ENCODE measurements around the gene PTPRN2. TPM values are rescaled to one million over a fixed set of nuclear protein-coding genes. Genes with fewer than 3 reads are reported as not detected.

Gene PTPRN2
- polyA plus RNA-seq, 4 donors, result 1.6 to 11.7 (median 4.0) TPM

DNA sequence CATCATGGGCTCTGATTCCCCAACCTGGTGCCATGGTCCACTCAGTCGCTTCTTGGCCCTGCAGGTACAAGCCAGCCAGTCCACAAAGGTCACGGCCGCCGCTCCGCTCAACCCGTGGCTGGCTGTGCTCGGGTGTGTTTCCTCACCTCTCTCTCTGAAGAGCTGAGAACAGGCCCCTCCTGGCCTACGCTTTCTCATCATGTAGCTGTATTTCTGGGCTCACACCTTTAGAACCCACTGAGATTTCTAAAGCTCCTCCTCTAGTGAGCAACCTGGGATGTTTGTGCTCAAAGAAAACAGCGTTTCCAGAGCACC is 30.2 kb downstream of the PTPRN2 start:
- Histone ChIP-seq H3K9me3 (ENCODE audit: control insufficient read depth in 2 of 2, insufficient read depth in 1 of 2, low read depth in 1 of 2, low read length in 1 of 2) (no peaks in the 10 kb centered on the region), H3K27me3 (ENCODE audit: control insufficient read depth in 3 of 3, insufficient read depth in 3 of 3, low read length in 3 of 3) (no peaks in the 10 kb centered on the region), H3K4me1 (ENCODE audit: control insufficient read depth in 3 of 3, insufficient read depth in 2 of 3, low read depth in 1 of 3, low read length in 2 of 3) (no peaks in the 10 kb centered on the region), H3K27ac (ENCODE audit: low read depth in 1 of 3, low read length in 2 of 3) (no peak overlapping the region), H3K4me3 (ENCODE audit: low read depth in 1 of 3, low read length in 3 of 3) (no peak overlapping the region), H3K36me3 (ENCODE audit: control insufficient read depth in 3 of 3, insufficient read depth in 2 of 3, low read depth in 1 of 3, low read length in 3 of 3) (no peaks in the 10 kb centered on the region)
- 92 to 96% (median 93%) methylated on average over 9 of the region's 9 CpGs for WGBS, 3 donors
- DNase-seq (no peak), FAIRE-seq (no peak)

DNA sequence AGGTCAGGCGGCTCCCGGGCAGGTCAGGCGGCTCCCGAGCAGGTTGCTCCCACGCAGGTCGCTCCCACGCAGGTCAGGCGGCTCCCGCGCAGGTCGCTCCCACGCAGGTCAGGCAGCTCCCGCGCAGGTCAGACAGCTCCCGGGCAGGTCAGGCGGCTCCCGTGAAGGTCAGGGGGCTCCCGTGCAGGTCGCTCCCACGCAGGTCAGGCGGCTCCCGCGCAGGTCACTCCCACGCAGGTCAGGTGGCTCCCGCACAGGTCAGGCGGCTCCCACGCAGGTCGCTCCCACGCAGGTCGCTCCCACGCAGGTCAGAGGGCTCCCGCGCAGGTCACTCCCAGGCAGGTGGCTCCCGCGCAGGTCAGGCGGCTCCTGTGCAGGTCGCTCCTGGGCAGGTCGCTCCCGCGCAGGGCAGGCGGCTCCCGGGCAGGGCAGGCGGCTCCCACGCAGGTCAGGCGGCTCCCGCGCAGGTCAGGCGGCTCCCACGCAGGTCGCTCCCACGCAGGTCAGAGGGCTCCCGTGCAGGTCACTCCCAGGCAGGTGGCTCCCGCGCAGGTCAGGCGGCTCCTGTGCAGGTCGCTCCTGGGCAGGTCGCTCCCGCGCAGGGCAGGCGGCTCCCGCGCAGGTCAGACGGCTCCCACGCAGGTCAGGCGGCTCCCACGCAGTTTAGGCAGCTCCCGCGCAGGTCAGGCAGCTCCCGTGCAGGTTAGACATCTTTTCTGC is 30.7 kb downstream of the PTPRN2 start:
- WGBS, 3 donors, result 96 to 98% (median 96%) methylated on average over 61 to 69 of the region's 69 CpGs
- Histone ChIP-seq H3K9me3 (ENCODE audit: control insufficient read depth in 2 of 2, insufficient read depth in 1 of 2, low read depth in 1 of 2, low read length in 1 of 2) (no peaks in the 10 kb centered on the region), H3K27me3 (ENCODE audit: control insufficient read depth in 3 of 3, insufficient read depth in 3 of 3, low read length in 3 of 3) (no peaks in the 10 kb centered on the region), H3K4me1 (ENCODE audit: control insufficient read depth in 3 of 3, insufficient read depth in 2 of 3, low read depth in 1 of 3, low read length in 2 of 3) (no peaks in the 10 kb centered on the region), H3K36me3 (ENCODE audit: control insufficient read depth in 3 of 3, insufficient read depth in 2 of 3, low read depth in 1 of 3, low read length in 3 of 3) (no peaks in the 10 kb centered on the region), H3K27ac (ENCODE audit: low read depth in 1 of 3, low read length in 2 of 3) (no peak overlapping the region), H3K4me3 (ENCODE audit: low read depth in 1 of 3, low read length in 3 of 3) (no peak overlapping the region)
- FAIRE-seq, result no peak
- DNase-seq, result no peak

DNA sequence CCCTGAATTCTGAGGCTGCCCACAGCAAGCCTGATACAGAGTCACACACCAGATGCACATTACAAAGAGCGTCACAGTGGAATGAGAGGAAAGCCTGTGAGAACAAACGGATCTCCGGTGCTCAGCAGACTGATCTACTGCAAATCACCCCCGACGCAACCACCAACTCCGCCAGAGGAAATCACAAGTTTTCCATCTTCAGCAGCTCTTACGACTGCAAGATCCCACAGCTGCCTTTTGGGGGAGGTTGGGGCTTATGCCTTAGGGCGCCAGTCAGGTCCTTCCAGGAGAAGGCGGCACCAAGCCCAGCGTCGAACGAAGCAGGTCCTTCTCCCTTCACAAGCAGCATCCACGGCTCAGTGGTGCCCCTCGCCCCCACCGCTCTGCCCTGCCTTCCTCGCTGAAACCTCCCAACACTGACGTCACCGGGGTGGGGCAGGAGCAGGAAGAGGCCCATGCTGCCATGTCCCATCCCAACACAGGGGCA is 32.5 kb downstream of the PTPRN2 start:
- Histone ChIP-seq H3K27me3 (ENCODE audit: control insufficient read depth in 3 of 3, insufficient read depth in 3 of 3, low read length in 3 of 3) (no peaks in the 10 kb centered on the region), H3K4me3 (ENCODE audit: low read depth in 1 of 3, low read length in 3 of 3) (no peak overlapping the region), H3K27ac (ENCODE audit: low read depth in 1 of 3, low read length in 2 of 3) (no peak overlapping the region), H3K4me1 (ENCODE audit: control insufficient read depth in 3 of 3, insufficient read depth in 2 of 3, low read depth in 1 of 3, low read length in 2 of 3) (no peaks in the 10 kb centered on the region), H3K9me3 (ENCODE audit: control insufficient read depth in 2 of 2, insufficient read depth in 1 of 2, low read depth in 1 of 2, low read length in 1 of 2) (no peaks in the 10 kb centered on the region), H3K36me3 (ENCODE audit: control insufficient read depth in 3 of 3, insufficient read depth in 2 of 3, low read depth in 1 of 3, low read length in 3 of 3) (no peaks in the 10 kb centered on the region)
- DNase-seq, result no peak
- 86 to 94% (median 88%) methylated on average over 17 to 18 of the region's 18 CpGs for WGBS, 3 donors
- no peak for FAIRE-seq

DNA sequence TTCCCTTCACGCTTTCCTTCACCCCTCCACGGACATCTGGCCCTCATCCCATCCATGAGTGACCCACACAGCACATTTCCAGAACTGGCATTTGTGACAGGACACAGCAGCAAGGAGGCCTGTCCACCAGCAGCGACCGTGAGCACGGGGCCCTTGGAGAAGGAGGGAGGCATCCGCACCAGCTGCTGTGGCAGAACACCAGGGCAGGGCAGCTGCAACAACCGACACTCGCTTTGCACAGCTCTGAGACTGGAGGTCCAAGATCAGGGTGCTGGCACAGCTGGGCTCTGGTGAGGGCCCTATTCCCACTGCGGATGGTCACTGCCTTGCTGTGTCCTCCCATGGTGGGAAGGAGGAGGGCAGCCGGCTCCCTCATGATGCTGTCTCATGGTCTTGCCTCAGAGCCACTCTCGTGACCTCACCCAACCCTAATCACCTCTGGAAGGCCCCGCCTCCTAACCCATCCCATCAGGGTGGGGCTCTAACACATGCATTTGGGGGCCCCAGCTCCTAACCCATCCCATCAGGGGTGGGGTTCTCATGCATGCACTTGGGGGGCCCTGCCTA is 36.7 kb downstream of the PTPRN2 start:
- Histone ChIP-seq H3K36me3 (ENCODE audit: control insufficient read depth in 3 of 3, insufficient read depth in 2 of 3, low read depth in 1 of 3, low read length in 3 of 3) (no peaks in the 10 kb centered on the region), H3K27me3 (ENCODE audit: control insufficient read depth in 3 of 3, insufficient read depth in 3 of 3, low read length in 3 of 3) (no peaks in the 10 kb centered on the region), H3K4me3 (ENCODE audit: low read depth in 1 of 3, low read length in 3 of 3) (no peak overlapping the region), H3K4me1 (ENCODE audit: control insufficient read depth in 3 of 3, insufficient read depth in 2 of 3, low read depth in 1 of 3, low read length in 2 of 3) (no peaks in the 10 kb centered on the region), H3K27ac (ENCODE audit: low read depth in 1 of 3, low read length in 2 of 3) (no peak overlapping the region), H3K9me3 (ENCODE audit: control insufficient read depth in 2 of 2, insufficient read depth in 1 of 2, low read depth in 1 of 2, low read length in 1 of 2) (no peaks in the 10 kb centered on the region)
- DNase-seq (no peak), FAIRE-seq (no peak)
- whole genome bisulfite sequencing, 3 donors, result 82 to 88% (median 86%) methylated on average over 12 of the region's 12 CpGs

DNA sequence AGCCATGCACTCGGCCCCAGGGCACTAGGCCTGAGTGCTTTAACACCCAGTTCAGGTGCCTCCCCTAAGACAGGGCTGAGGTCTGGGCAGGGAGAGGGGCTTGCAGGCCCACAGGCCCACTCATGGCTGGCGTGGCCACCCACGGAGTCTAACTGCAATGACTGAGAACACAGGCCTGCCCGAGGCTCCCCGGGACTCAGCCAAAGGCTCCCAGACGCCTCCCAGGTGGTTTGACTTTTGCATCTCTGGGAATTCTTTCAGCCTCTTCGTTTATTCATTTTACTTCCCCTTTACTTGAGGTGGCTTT is 37.3 kb downstream of the PTPRN2 start:
- DNase-seq (no peak), FAIRE-seq (no peak)
- H3K4me3 ChIP-seq (ENCODE audit: low read depth in 1 of 3, low read length in 3 of 3), result no peak overlapping the region
- 74 to 77% (median 76%) methylated on average over 7 of the region's 7 CpGs for WGBS, 3 donors
- H3K9me3 ChIP-seq (ENCODE audit: control insufficient read depth in 2 of 2, insufficient read depth in 1 of 2, low read depth in 1 of 2, low read length in 1 of 2), result no peaks in the 10 kb centered on the region
- H3K27ac ChIP-seq (ENCODE audit: low read depth in 1 of 3, low read length in 2 of 3), result no peak overlapping the region
- no peaks in the 10 kb centered on the region for H3K36me3 ChIP-seq (ENCODE audit: control insufficient read depth in 3 of 3, insufficient read depth in 2 of 3, low read depth in 1 of 3, low read length in 3 of 3)
- H3K27me3 ChIP-seq (ENCODE audit: control insufficient read depth in 3 of 3, insufficient read depth in 3 of 3, low read length in 3 of 3), result no peaks in the 10 kb centered on the region
- no peaks in the 10 kb centered on the region for H3K4me1 ChIP-seq (ENCODE audit: control insufficient read depth in 3 of 3, insufficient read depth in 2 of 3, low read depth in 1 of 3, low read length in 2 of 3)

DNA sequence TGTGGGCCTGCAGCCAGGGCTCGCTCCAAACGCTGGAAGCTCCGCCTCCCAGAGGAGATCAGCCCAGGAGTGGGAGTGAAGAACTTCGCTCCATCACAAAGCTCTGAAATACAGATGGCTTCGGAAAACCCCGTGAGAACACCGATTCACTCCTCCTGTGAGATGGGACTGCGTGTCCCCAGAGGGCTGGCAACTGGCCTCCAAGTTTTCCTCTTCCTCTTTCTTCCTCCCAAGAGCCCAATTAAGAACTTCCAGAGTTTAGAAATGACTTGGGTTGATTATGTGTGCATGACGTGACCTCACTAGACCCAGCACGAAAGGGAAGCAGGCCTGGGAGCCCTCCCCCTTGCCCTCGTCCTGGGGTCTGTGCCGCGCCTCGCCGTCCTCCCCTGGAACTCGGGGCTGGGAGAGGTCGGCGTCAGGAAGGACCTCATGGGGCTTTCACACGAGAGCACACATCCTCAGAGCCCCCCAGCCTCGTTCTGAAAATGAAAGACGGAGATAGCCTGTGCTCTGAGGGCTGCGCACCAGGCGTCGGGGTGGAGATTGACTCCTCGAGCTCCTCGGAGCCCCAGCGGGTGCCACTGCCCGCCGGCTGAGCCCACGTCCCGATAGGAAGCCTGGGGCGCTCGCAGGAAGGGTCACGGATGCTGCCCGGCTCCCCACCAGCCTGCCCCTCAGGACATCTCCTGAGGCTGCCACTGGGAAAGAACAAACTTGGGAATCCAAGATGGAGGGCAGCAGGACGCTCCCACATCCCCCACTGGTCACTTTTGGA is 37.8 kb downstream of the PTPRN2 start:
- Histone ChIP-seq H3K27ac (ENCODE audit: low read depth in 1 of 3, low read length in 2 of 3) (no peak overlapping the region), H3K4me1 (ENCODE audit: control insufficient read depth in 3 of 3, insufficient read depth in 2 of 3, low read depth in 1 of 3, low read length in 2 of 3) (no peaks in the 10 kb centered on the region), H3K36me3 (ENCODE audit: control insufficient read depth in 3 of 3, insufficient read depth in 2 of 3, low read depth in 1 of 3, low read length in 3 of 3) (no peaks in the 10 kb centered on the region), H3K9me3 (ENCODE audit: control insufficient read depth in 2 of 2, insufficient read depth in 1 of 2, low read depth in 1 of 2, low read length in 1 of 2) (no peaks in the 10 kb centered on the region), H3K4me3 (ENCODE audit: low read depth in 1 of 3, low read length in 3 of 3) (no peak overlapping the region), H3K27me3 (ENCODE audit: control insufficient read depth in 3 of 3, insufficient read depth in 3 of 3, low read length in 3 of 3) (no peaks in the 10 kb centered on the region)
- DNase-seq (peak; percentile 21 to 32), FAIRE-seq (no peak)
- 66 to 73% (median 72%) methylated on average over 36 of the region's 36 CpGs for WGBS, 3 donors

DNA sequence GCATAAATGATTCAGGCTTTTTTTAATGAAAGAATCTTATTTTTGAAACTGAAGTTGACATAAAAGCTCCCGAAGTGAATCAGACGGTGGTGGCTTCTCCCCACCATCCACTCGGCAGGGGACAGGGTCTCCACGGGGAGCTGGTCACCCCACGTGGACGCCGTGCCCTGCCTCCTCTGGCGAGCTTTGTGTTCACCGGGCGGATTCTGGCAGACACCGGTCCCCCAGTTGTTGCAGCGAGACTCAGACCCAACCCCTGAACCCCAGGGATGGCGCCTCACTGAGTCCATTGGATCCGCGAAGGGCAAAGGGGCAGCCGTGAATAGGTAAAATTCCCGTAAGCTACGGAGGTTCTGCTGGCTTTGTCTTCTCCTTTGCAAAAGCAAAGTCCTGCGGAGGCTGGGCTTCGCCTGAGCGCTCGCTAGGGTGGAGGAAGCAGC is 38.4 kb downstream of the PTPRN2 start:
- Histone ChIP-seq H3K27ac (ENCODE audit: low read depth in 1 of 3, low read length in 2 of 3) (no peak overlapping the region), H3K27me3 (ENCODE audit: control insufficient read depth in 3 of 3, insufficient read depth in 3 of 3, low read length in 3 of 3) (no peaks in the 10 kb centered on the region), H3K36me3 (ENCODE audit: control insufficient read depth in 3 of 3, insufficient read depth in 2 of 3, low read depth in 1 of 3, low read length in 3 of 3) (no peaks in the 10 kb centered on the region), H3K9me3 (ENCODE audit: control insufficient read depth in 2 of 2, insufficient read depth in 1 of 2, low read depth in 1 of 2, low read length in 1 of 2) (no peaks in the 10 kb centered on the region), H3K4me1 (ENCODE audit: control insufficient read depth in 3 of 3, insufficient read depth in 2 of 3, low read depth in 1 of 3, low read length in 2 of 3) (no peaks in the 10 kb centered on the region), H3K4me3 (ENCODE audit: low read depth in 1 of 3, low read length in 3 of 3) (no peak overlapping the region)
- 49 to 64% (median 57%) methylated on average over 22 of the region's 22 CpGs for WGBS, 3 donors
- no peak for FAIRE-seq
- DNase-seq, result no peak

DNA sequence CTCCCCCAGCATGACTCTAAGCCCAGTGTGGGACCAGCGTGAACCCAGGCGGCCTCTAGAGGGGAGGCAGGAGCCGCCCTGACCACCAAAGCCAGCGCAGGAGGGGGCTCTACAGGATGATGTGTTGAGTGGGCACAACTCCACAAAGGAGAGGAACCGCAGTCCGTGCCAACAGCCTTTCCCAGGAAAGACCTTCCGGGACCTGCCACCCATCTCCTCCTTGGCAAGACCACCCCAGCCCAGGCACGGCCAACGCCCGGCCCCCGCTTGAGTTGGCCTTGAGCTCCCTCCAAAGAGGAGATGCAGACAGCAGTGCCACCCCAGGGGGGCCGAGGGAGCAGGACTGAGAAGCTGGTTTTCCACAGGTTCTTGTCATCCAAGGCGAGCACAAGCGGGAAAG is 38.9 kb downstream of the PTPRN2 start:
- H3K9me3 ChIP-seq (ENCODE audit: control insufficient read depth in 2 of 2, insufficient read depth in 1 of 2, low read depth in 1 of 2, low read length in 1 of 2), result no peaks in the 10 kb centered on the region
- H3K27ac ChIP-seq (ENCODE audit: low read depth in 1 of 3, low read length in 2 of 3), result no peak overlapping the region
- H3K4me1 ChIP-seq (ENCODE audit: control insufficient read depth in 3 of 3, insufficient read depth in 2 of 3, low read depth in 1 of 3, low read length in 2 of 3), result no peaks in the 10 kb centered on the region
- H3K27me3 ChIP-seq (ENCODE audit: control insufficient read depth in 3 of 3, insufficient read depth in 3 of 3, low read length in 3 of 3), result no peaks in the 10 kb centered on the region
- FAIRE-seq (no peak), DNase-seq (no peak)
- 83 to 90% (median 88%) methylated on average over 11 to 14 of the region's 14 CpGs for WGBS, 3 donors
- no peaks in the 10 kb centered on the region for H3K36me3 ChIP-seq (ENCODE audit: control insufficient read depth in 3 of 3, insufficient read depth in 2 of 3, low read depth in 1 of 3, low read length in 3 of 3)
- no peak overlapping the region for H3K4me3 ChIP-seq (ENCODE audit: low read depth in 1 of 3, low read length in 3 of 3)
